ENCODE results near the gene ZBTB32.

The ZBTB32 gene

DNA sequence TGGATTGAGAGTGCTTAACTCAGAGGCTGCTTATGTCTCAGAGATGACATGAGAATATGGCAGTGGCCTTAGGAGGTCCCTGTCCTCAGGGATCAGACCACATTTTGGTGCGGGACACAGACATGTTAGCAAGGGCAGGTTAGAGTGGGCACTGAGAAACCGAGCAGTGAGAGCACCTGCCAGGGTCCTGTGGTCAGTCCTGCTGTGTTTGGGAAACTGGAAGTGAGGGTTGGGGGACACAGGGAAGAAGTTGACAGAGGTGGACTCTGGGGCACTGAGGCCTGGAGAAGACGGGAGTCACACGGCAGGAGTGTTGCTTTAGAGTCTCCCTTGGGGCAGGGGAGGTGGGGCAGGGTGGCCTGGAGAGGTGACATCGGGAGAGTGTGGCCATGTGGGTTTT, 30.5 kb downstream of the ZBTB32 start:
- Mint-ChIP-seq H3K27ac (peak overlapping the region; percentile 59 to 93), H3K4me3 (no peak overlapping the region), H3K27me3 (no peaks in the 10 kb centered on the region), H3K4me1 (peaks cover 54% of the 10 kb centered on the region), H3K9me3 (no peaks in the 10 kb centered on the region)
- ATAC-seq (no peak), DNase-seq (no peak)

DNA sequence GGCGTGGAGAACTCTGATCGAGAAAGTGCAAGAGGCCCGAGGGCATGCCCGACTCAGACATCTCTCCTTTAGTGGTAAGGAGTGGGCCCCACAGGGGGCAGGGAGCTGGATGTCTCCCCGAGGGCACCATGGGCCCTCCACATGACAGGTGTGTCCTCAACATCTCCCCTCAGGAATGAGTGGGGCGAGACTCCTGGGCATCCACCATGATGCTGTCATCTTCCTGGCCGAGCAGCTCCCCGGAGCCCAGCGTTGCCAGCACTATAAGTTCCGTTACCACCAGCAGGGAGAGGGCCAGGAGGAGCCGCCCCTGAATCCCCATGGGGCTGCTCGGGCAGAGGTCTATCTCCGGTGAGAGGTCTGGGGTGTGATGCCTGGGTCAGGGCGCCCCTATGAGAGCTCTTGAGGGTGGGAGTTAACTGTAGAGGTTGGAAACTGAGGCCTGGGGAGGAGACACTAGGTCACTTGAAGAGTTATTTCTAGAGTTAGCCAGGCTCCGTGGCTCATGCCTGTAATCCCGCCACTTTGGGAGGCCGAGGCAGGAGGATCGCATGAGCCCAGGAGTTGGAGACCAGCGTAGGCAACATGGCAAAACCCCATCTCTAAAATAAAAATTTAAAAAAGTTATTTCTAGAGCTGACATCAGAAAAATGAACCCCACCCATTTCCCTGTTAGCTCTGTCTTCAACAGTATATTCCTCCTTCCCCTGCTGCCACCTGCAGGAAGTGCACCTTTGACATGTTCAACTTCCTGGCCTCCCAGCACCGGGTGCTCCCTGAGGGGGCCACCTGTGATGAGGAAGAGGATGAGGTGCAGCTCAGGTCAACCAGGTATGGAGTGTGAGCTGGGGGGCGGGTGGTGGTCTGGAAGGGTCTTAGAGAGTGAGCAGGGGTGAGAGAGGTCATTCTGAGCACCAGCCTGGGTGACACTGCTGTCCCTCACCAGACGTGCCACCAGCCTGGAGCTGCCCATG, 32.8 kb downstream of the ZBTB32 start:
- Mint-ChIP-seq H3K4me1 (peaks cover 51% of the 10 kb centered on the region), H3K27ac (peak overlapping the region; percentile 41 to 97), H3K9me3 (no peaks in the 10 kb centered on the region), H3K27me3 (no peaks in the 10 kb centered on the region), H3K4me3 (peak overlapping the region in 1 of 2 donors; percentile 27)
- ATAC-seq = no peak
- DNase-seq = peak in 1 of 2 donors; percentile 37

DNA sequence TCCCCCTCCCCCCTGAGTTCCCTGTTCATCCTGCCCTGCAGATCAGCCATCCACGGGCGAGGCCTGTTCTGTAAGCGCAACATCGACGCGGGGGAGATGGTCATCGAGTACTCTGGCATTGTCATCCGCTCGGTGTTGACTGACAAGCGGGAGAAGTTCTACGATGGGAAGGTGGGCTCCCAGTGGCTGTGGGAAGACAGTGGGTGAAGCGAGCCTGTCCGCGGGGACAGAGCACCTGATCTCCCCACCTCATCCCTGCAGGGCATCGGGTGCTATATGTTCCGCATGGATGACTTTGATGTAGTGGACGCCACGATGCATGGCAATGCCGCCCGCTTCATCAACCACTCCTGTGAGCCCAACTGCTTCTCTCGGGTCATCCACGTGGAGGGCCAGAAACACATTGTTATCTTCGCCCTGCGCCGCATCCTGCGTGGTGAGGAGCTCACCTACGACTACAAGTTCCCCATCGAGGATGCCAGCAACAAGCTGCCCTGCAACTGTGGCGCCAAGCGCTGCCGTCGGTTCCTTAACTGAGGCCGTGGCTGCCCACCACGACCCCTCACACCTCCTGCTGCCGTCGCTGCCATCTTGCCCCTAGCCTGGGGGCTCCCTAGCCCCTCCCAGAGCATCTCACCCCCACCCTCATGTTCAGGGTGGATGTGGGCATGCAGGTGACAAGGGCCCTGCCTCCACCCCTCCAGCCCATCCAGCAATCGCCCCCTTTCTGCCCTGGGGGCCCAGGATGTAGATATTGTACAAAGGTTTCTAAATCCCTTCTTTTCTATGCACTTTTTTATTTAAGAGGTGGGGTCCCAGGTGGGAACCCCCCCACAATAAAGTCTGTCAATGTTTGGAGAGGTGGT, 33.9 kb downstream of the ZBTB32 start:
- H3K4me1 Mint-ChIP-seq = peaks cover 60% of the 10 kb centered on the region
- ATAC-seq = no peak
- no peaks in the 10 kb centered on the region for H3K27me3 Mint-ChIP-seq
- H3K9me3 Mint-ChIP-seq = no peaks in the 10 kb centered on the region
- no peak for DNase-seq
- H3K4me3 Mint-ChIP-seq = no peak overlapping the region
- H3K27ac Mint-ChIP-seq = peak overlapping the region in 1 of 2 donors; percentile 77

DNA sequence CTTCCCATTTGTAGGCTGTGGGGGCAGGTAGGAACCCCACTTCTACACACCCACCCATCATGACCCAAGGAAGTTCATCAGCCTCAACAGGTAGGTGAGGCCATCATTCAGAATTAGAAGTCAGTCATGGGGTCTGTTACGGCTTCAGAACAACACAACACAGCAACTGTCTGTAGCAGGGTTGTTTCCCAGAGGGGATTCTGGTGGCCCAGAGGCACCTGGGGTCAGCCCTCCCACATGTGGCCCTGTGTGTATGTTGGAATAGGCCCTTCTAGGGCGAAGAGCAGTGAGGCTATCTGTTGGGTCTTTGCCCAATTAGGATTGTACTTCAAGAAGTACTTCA, 34.5 kb downstream of the ZBTB32 start:
- Mint-ChIP-seq H3K27ac (peak overlapping the region in 1 of 2 donors; percentile 77), H3K9me3 (no peaks in the 10 kb centered on the region), H3K4me3 (peak overlapping the region in 1 of 2 donors; percentile 62), H3K4me1 (peaks cover 65% of the 10 kb centered on the region), H3K27me3 (no peaks in the 10 kb centered on the region)
- ATAC-seq = no peak
- no peak for DNase-seq

DNA sequence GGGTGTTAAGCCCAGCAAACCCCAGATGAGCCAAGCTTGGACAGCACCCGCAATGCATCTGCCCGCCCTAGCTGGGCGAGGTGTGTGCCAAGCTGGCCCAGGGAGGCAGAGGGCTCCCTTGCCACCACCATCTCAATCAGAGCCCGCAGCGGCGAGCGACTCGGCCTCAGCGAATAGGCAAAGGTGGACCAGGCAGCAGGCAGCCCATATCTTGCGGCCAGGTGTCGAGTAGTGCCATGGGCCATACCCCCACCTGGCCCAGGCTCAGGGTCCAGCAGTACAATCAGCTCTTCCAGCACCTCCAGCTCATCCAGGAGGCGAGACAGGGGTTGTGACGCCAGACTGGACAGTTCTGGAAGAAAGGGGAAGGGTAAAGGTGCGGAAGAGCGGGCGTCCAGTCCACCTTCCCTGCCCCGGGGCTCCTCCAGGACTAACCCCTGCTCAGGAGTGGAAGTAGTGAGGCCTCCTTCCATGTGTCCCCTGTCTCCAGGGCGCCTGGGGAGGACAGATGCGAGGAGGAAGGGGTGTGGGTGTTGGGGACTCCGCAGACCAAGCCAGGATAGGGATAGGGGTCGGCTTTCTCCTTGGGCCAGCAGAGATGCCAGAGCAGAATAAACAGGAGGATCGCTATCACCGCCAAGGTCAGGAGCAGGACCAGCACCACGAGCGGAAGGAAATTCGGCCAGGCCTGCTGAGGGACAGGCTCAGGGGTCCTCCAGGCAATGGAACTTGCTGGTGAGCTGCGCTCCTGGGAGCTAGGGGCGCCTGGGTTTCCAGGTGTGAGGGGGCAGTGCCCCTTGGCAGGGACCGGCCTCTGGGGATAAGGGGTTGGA, 35.1 kb downstream of the ZBTB32 start:
- H3K9me3 Mint-ChIP-seq = no peaks in the 10 kb centered on the region
- H3K27ac Mint-ChIP-seq = peak overlapping the region in 1 of 2 donors; percentile 95
- H3K4me1 Mint-ChIP-seq = peaks cover 68% of the 10 kb centered on the region
- peak overlapping the region; percentile 48 to 62 for H3K4me3 Mint-ChIP-seq
- ATAC-seq = no peak
- DNase-seq = no peak
- no peaks in the 10 kb centered on the region for H3K27me3 Mint-ChIP-seq

DNA sequence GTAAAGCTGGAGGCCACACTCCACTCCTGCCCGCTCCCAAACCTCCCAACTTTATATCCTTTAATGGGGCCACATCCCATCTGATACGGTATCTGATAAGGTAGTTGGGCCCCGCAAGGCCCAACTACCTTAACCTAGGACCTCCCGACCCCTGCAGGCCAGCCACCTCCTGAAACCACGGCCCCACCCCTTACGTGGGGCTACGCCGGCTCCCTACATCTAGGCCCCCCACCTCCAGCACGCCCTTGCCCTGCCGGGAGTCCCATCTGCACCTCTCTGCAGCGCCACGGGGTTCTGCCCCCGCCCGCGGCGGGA, 35.7 kb downstream of the ZBTB32 start:
- DNase-seq = no peak
- Mint-ChIP-seq H3K27me3 (no peaks in the 10 kb centered on the region), H3K9me3 (no peaks in the 10 kb centered on the region), H3K4me1 (peaks cover 64% of the 10 kb centered on the region), H3K27ac (peak overlapping the region in 1 of 2 donors; percentile 97), H3K4me3 (peak overlapping the region; percentile 95 to 100)
- ATAC-seq = peak; percentile 38

DNA sequence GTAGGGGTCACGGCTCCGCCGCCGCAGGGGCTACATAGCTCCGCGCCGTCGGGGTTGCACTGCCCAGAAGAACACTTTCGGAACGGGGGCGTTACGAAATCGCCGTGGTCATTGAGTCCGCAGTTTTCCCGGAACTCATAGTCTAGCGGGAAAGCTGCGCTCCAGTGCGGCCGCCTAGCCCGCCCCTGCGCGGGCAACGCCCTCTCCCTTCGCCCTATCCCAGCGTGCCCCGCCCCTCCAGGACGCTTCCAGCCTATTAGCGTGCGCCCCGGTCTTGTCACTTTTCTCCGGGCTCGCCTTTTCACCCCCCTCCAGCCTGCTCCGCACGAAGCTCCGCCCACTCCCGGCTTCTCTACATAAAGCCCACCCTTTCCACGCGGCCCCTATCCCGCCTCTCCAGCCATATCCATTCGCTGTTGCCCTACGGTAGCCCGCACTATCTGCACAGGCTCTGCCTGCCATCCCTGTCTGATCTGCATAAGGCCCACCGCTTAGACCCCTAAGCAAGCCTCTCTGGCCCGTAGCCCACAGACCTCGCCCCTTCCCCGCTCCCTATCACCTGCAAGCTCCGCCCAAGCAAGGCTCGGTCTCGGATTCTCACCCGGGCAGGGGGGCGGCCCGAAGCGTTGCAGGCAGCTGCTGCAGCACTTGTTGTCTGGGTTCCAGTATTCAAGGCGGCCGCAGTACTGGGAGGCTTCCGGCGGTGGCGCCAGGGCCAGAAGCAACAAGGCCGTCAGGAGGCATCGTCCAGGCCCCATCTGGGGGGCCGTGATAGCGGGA, 36.3 kb downstream of the ZBTB32 start:
- Mint-ChIP-seq H3K9me3 (no peaks in the 10 kb centered on the region), H3K4me1 (peaks cover 62% of the 10 kb centered on the region)

DNA sequence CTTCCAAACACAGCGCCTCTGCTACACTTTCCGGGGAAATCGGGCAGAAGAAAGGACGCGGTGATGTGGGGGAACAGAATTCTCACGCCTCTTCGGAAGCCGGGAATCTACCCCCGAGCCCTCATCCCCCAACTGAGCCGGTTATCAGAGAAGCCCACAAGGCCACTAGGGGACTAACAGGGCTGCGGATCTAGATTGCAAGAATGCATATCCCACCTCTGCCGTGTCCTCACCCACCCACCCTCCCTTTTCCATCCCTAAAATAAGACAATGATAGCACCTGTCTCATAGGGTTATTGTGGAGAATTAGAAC, 36.8 kb downstream of the ZBTB32 start:
- no peaks in the 10 kb centered on the region for H3K27me3 Mint-ChIP-seq
- DNase-seq = no peak

More for the DNA sequence above, 36.3 kb downstream of the ZBTB32 start:
- peak; percentile 97 to 98 for DNase-seq
- H3K27ac Mint-ChIP-seq = peak overlapping the region; percentile 94 to 97
- peak; percentile 79 for ATAC-seq
- peak overlapping the region; percentile 95 to 100 for H3K4me3 Mint-ChIP-seq
- H3K27me3 Mint-ChIP-seq = no peaks in the 10 kb centered on the region

DNA sequence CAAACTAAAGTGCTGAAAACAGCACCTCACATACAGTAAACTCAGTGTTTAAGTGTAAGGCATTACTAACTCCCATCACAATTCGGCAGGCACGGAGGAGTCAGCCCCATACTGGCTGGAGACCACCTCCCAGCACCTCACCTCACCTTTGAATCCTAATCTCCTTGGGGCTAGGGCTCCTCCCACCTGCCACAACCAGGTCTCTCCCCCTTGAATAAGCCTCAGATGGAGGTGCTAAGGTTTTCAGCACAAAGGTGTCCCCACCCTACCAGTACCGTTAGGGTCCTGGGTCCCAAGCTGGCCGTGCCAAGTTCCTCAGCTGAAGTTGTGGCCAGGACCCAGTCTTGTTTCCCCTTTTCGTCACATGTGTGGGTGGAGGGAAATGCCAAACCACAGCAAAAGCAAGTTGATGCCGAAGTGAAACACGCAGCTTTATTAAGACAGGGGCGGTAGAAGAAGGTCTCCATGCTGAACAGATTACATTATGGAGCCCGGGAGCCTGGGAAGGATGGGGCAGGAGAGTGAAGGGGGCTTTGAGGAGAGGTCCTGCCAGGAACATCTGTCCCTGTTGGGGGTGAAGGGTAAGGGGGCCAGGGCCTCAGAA, 37.9 kb downstream of the ZBTB32 start, which contains the start of gene IGFLR1:
TSS of gene IGFLR1 (minus strand) at position 332 of the 604 bp plus-strand sequence. CDS start 1,272 bp downstream, outside the sequence.
- Mint-ChIP-seq H3K4me1 (peaks cover 63% of the 10 kb centered on the region), H3K27me3 (no peaks in the 10 kb centered on the region), H3K4me3 (peak within 1 kb of the TSS; percentile 97 to 100), H3K27ac (peak within 1 kb of the TSS; percentile 99), H3K9me3 (no peaks in the 10 kb centered on the region)
- DNase-seq (peak; percentile 82 to 85), ATAC-seq (peak; percentile 1)

More for the DNA sequence above, 36.8 kb downstream of the ZBTB32 start:
- ATAC-seq = peak; percentile 2
- Mint-ChIP-seq H3K4me1 (peaks cover 65% of the 10 kb centered on the region), H3K9me3 (no peaks in the 10 kb centered on the region), H3K4me3 (peak overlapping the region; percentile 97 to 100), H3K27ac (peak overlapping the region; percentile 94 to 97)

DNA sequence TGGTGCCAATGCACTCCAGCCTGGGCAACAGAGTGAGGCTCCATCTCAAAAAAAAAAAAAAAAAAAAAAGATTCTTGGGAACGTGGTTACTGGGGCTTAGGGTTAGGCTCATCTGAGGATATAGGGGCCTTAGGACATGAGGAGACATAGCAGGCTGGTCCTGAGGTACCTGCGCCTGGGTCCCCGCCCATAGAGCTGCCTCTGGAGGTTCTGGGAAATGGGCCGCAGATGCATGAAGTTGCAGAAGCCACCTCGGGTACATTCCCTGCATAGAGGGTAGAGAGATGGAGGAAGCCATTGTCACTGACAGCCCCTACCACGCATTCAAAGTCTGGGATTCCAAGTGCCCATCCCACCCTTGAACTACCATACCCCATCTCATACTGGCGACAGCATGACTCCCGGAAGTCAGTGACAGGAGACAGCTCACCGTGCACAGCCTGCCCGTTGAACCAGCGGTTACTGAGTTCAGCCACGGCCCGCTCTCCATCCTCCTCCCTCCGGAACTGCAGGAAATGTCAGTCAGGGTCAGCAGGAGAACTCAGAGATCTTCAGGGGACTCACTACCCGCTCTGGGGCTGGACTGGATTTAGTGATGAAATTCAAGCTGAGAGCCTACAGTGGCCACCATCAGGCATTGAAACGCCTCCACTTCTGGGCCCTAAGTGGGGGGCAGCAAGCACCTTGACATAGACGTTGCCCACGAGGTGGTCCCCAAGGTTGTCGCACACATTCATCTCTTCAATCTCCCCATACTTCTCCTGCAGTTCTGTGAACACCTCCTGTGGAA, 39.5 kb downstream of the ZBTB32 start:
- no peak for ATAC-seq
- Mint-ChIP-seq H3K4me3 (peak overlapping the region; percentile 97 to 100), H3K27me3 (no peaks in the 10 kb centered on the region), H3K9me3 (no peaks in the 10 kb centered on the region), H3K4me1 (peaks cover 65% of the 10 kb centered on the region), H3K27ac (peak overlapping the region; percentile 99 to 100)
- no peak for DNase-seq

DNA sequence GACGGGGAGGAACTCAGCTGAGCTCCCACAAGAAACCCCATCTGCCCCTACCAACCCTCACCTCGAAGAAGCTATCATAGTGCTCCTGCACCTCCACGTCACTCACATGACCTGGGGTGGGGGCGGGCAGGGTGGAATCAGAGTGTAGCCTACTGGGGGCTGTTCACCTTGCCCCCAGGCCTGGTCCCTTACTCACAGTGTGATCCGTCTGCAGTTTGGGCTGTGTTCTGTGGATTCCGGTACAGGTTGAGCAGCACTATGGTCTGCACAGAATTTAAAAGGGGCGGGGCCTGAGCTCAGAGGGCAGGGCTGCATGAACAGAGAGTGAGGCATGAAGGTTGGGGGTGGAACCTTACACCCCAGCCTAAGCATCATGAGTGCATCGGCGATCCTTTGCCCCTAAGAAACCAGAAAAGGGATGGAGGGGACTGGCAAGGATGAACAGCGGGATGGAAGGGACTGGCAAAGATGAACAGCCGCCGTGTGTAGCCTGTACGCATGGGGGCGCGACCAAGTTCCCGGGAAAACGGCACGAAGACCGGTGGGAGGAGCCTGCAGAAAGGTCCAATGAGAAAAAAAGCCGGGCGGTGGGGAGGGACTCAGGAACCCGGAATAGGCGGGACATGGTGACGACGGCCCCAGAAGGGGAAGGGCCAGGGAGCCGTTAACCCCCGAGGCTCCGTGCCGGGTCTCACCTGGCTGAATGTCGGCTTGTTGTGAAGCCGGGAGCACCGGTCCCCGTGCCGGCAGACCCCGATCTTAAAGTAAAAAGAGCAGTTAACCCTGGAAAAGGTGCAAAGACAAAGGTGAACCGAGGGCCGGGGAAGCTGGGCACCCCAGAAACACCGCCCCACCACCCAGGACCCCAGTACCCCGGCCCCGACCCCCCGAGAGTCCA, 40.3 kb downstream of the ZBTB32 start:
- no peaks in the 10 kb centered on the region for H3K9me3 Mint-ChIP-seq
- ATAC-seq = peak; percentile 62
- peaks cover 65% of the 10 kb centered on the region for H3K4me1 Mint-ChIP-seq
- DNase-seq = peak; percentile 91
- peak overlapping the region; percentile 99 to 100 for H3K27ac Mint-ChIP-seq
- H3K4me3 Mint-ChIP-seq = peak overlapping the region; percentile 97 to 100
- no peaks in the 10 kb centered on the region for H3K27me3 Mint-ChIP-seq

DNA sequence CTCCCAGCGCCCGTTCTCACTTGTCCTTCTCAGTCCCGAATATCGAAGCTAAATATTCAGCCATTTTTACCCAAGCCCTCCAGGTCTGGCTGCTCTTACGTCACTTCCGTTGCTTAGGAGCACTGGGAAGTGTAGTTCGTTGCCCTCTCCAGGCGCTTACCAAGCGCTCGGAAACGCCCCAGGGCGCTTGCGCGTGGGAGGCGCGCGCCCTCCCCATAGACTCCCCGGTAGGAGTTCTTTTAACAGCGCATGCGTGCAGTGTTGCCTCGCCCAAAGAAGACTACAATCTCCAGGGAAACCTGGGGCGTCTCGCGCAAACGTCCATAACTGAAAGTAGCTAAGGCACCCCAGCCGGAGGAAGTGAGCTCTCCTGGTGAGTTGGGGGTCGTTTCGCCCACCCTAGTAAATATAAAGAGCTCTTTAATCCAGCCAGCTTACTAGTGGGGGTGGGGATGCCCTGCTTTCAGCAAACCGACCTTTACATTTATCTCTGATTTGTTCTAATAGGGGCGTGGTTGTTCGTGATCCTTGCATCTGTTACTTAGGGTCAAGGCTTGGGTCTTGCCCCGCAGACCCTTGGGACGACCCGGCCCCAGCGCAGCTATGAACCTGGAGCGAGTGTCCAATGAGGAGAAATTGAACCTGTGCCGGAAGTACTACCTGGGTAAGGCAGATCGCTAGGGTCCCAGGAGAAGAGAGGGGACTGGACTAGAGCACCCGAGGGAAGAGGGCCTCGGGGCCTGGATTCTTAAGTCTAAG, 41.1 kb downstream of the ZBTB32 start, which contains the start of the genes PSENEN and U2AF1L4:
TSS of gene PSENEN (plus strand) at position 324 of the 759 bp plus-strand sequence. CDS start at position 604, 280 bp downstream.
TSS of gene U2AF1L4 (minus strand) at position 91 of the 759 bp plus-strand sequence. CDS start at position 64, 27 bp downstream.
- ATAC-seq (peak; percentile 64), DNase-seq (peak; percentile 95 to 98)
- H3K9me3 Mint-ChIP-seq = no peaks in the 10 kb centered on the region
- peaks cover 70% of the 10 kb centered on the region for H3K4me1 Mint-ChIP-seq
- H3K4me3 Mint-ChIP-seq = peak within 1 kb of the TSS; percentile 97 to 100
- no peaks in the 10 kb centered on the region for H3K27me3 Mint-ChIP-seq
- H3K27ac Mint-ChIP-seq = peak within 1 kb of the TSS; percentile 99 to 100

Measured in stimulated activated naive CD8-positive, alpha-beta T cell treated with anti-CD3 and anti-CD28 coated beads, Interleukin-15, amount 100 ng/mL, for 72 hours (primary cell).